Fibroblast of the aortic adventitia (primary cell): ENCODE results near the gene DALRD3. TPM values are rescaled to one million over a fixed set of nuclear protein-coding genes. Genes with fewer than 3 reads are reported as not detected.
A peak's percentile ranks its signal among the peaks of the same experiment; 100 is the strongest.
"Not testable (repeated sequence)": the region's sequence is repeated elsewhere in the genome, so short reads cannot be mapped to it uniquely, and the experiment has no call there.

Source experiments
- DNase-seq: peaks from one replicate; pipeline ENCODE4 v3.0.0-alpha.2; 2010; ENCODE audit warnings: low read depth
- H3K4me3 ChIP-seq: 2 replicates; pipeline ENCODE4 v1.5.1; 2011; ENCODE audit warnings: low read depth, mild to moderate bottlenecking, control low read depth, low read length, moderate library complexity
- CTCF ChIP-seq: IDR thresholded peaks from 2 replicates; pipeline ENCODE4 v1.5.1; 2011; ENCODE audit warnings: mild to moderate bottlenecking, low read length, control low read depth, inconsistent platforms; ENCODE audit not compliant: insufficient read depth
- total RNA-seq: library from RNA; depleted of rRNA; stranded (reverse); fragments of >200 nt; gene quantifications from 2 replicates; pipeline ENCODE4 v1.2.3, GENCODE V29; 2012; ENCODE audit warnings: low replicate concordance

The DALRD3 gene
- total RNA-seq, 1 donor = 46.4 TPM

DNA sequence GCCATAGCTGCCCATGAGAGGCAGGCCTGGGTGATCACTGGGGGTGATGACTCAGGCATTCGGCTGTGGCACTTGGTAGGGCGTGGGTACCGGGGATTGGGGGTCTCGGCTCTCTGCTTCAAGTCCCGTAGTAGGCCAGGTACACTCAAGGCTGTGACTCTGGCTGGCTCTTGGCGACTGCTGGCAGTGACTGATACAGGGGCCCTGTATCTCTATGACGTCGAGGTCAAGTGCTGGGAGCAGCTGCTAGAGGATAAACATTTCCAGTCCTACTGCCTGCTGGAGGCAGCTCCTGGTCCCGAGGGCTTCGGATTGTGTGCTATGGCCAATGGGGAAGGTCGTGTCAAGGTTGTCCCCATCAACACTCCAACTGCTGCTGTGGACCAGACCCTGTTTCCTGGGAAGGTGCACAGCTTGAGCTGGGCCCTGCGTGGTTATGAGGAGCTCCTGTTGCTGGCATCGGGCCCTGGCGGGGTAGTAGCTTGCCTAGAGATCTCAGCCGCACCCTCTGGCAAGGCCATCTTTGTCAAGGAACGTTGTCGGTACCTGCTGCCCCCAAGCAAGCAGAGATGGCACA is 5.9 kb downstream of the DALRD3 start:
- no peak overlapping the region for H3K4me3 ChIP-seq
- TF ChIP-seq CTCF = no peak
- no peak for DNase-seq

DNA sequence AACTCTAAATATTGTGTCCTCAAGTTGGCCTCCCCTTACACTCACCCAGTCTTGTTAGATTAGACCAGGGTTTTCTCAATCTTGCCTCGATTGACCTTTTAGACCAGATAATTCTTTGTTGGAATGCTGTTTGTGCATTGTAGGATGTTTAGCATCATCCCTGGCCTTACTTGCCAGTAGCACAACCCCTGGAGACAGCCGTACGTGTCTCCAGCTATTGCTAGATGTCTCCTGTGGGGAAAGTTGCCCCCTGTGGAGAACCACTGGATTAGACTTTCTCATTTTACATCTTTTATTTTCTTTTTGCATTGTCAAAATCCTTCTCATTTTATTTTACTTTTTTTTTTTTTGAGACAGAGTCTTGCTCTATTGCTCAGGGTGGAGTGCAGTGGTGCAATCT is 9.0 kb downstream of the DALRD3 start:
- TF ChIP-seq CTCF = no peak
- no peak for DNase-seq
- no peak overlapping the region for H3K4me3 ChIP-seq

GRCh38 chr3:49008627-49009026 is 9.8 kb downstream of the DALRD3 start:
- H3K4me3 ChIP-seq = peak overlapping the region; percentile 90
- not testable (repeated sequence) for DNase-seq

- DNase-seq = peak; percentile 84
- peak overlapping the region; percentile 90 for H3K4me3 ChIP-seq
- no peak for TF ChIP-seq CTCF
Observed at GRCh38 chr3:49007771-49008528, 10.4 kb downstream of the DALRD3 start.

GRCh38 chr3:49007068-49007770 is 11.2 kb downstream of the DALRD3 start, which contains the start of gene WDR6:
TSS of gene WDR6 (plus strand) at chr3:49007391. CDS start at chr3:49007432, 41 bp downstream.
- peak within 1 kb of the TSS; percentile 90 for H3K4me3 ChIP-seq
- peak; percentile 39 for TF ChIP-seq CTCF

GRCh38 chr3:49006408-49007067 is 11.8 kb downstream of the DALRD3 start:
- TF ChIP-seq CTCF = no peak
- peak; percentile 80 for DNase-seq
- H3K4me3 ChIP-seq = peak overlapping the region; percentile 90

More at GRCh38 chr3:49007068-49007770, 11.2 kb downstream of the DALRD3 start, which contains the start of gene WDR6:
- DNase-seq = peak; percentile 98
